HG03571 (cell line): ENCODE results near the gene PGM1.

Source experiments
- ATAC-seq: cut with Tn5 transposase; IDR thresholded peaks from one replicate; pipeline ENCODE4 v1.9.1; 2021; ENCODE audit not compliant: unreplicated experiment

PGM1 gene

DNA sequence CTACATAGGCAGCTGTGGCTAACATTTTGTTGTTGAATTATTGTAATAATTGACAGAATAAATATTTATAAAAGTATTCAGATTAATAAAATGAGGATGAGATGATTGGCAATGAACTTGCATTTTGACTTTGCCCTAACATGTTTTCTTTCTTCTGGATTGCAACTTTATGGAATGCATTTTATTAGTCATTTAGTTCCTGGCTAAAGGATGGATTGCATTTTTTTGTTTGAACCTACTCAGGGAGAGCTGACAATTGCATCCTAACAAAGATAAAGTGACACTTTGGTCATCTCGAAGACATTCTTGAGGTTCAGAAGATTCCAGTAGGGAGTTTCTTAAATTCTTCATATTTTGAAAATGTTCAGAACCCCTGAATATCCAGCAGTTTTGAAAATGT lies 37.5 kb downstream of the PGM1 start:
- ATAC-seq, result no peak

DNA sequence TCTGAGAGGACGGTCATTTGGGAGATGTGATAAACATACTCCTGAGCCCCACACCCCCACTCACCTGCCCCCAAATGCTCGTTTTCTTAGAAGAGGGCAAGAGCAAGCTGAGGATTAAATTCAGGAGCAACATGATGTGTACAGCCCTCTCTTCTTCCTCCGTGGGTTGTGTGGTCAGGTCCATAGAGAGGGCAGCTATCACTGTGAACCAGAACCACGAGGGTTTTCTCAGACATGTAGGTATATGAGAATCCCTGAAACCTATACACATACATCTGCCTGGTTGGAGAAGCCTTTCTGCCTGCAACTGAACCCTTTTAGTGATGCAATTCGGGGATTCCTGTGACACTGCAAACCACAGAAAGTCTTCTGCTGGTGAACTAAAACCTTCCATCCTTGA lies 38.9 kb downstream of the PGM1 start:
- ATAC-seq, result no peak

DNA sequence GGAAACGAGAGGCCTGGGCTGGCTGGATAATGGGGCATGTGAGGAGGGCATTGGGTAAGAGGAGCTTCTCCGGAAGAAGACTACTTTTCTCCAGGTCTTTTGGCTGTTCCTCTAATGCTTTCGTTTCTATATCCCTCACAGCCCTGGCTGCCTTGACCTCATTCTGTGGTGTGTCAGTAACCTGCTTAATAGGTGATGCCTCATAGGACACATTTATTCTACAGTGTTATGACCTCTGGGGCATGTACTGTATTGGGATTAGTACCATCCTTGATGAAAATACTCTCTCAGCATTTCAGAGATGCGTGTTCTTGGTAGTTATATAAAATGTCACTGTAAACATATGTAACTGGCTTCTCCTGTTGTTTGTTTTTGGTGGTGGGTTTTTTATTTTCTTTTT lies 40.1 kb downstream of the PGM1 start:
- ATAC-seq, result no peak

DNA sequence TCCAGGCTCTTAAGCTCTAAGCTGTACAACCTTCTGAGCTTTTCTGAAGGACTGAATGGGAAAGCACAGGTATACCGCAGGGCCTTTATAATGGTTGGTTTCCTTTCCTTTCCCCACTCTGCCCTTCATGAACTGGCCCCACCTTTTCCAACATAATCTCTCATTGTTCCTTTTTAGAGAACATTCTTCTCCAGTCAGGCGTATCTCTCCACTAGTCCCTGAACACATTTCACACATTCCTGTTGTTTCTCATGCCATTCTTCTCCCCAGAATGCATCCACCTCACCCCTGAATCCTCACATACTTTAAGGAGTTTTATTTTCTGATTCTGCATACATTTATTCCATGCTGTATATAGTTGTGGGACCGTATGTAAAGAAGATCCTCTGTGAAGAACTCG lies 41.3 kb downstream of the PGM1 start:
- no peak for ATAC-seq

DNA sequence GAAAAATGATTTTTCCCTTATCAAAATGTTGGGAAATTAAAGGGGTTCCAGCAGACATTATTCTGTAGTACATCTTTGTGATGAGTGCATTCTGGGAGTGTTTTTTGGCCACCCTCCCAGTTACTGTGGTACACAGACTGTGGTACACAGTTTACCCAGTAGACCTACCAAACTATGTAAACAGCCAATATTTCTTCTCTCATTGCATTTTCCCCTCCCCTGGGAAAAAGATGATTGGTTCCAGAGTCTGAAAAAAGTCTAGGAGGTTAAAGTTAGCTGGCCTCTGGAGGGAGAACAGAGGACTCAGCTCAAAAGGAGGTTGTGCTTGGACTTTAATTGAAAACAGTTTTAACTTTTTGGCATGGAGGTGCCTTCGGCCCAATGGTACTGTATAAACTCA lies 42.5 kb downstream of the PGM1 start:
- no peak for ATAC-seq

DNA sequence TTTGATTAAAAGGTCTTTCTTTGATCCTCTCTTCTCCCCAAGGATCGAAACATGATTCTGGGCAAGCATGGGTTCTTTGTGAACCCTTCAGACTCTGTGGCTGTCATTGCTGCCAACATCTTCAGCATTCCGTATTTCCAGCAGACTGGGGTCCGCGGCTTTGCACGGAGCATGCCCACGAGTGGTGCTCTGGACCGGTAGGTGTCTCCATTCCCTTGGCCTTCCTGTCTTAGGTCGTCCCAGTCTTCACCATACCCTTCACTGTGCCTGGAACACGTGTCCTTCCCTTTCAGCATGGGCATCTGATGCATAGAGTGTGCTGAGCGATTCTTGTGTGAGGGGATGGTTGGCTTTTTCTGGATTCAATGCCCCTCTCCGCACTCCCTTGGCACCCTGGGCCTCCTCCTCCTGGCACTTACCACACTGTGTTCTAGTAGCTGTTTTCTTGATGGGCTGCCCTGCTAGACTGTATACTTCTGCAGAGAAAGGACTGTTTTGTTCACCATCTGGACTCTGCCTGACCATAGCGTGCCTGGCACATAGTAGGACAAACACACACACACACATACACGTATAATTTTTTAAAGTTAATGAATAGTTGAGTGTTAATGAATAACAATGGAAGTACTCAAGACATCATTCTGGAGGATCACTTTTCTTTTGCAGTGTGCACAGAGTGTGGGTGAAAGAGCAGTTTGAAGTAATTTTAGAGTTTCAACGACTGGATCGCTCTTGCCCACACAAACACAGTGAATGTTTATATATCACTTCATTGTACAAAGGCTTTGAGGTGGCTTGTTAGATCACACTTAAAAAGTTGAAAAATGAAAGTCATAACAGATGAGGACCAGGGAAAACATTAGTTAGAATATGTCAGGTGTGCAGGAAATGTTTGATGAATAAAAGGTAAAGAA lies 43.2 kb downstream of the PGM1 start:
- no peak for ATAC-seq

DNA sequence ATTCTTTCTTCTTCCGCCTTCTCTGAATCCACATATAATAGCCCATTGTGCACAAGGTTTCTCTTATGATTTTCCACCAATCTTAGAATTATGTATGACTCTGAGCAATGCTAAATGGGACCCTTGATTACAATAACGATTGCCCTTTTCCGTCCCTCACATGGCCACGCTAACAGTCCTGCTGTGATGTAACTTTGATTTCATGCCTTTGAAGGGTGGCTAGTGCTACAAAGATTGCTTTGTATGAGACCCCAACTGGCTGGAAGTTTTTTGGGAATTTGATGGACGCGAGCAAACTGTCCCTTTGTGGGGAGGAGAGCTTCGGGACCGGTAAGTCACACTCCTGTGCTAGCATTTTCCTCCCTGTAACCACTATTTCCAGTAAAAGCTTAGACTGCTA lies 45.3 kb downstream of the PGM1 start:
- no peak for ATAC-seq

DNA sequence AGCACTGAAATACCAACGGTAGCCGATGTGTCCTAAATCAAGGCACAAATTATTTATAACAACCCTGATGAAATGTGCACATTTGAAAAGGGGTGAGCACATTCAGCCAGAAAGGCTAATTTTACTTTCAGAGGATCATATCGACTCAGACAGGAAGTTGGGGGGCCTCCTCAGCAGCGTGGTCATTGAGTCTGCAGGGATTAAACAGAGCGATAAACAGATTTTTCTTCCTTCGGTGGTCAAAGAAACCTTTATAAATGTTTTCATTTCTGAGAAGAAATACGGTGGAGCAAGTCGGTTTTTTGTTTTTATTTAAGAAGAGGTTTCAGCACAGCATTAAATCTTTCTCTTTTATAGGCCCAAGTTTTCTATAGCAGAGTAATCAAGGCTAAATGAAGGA lies 45.7 kb downstream of the PGM1 start:
- no peak for ATAC-seq

DNA sequence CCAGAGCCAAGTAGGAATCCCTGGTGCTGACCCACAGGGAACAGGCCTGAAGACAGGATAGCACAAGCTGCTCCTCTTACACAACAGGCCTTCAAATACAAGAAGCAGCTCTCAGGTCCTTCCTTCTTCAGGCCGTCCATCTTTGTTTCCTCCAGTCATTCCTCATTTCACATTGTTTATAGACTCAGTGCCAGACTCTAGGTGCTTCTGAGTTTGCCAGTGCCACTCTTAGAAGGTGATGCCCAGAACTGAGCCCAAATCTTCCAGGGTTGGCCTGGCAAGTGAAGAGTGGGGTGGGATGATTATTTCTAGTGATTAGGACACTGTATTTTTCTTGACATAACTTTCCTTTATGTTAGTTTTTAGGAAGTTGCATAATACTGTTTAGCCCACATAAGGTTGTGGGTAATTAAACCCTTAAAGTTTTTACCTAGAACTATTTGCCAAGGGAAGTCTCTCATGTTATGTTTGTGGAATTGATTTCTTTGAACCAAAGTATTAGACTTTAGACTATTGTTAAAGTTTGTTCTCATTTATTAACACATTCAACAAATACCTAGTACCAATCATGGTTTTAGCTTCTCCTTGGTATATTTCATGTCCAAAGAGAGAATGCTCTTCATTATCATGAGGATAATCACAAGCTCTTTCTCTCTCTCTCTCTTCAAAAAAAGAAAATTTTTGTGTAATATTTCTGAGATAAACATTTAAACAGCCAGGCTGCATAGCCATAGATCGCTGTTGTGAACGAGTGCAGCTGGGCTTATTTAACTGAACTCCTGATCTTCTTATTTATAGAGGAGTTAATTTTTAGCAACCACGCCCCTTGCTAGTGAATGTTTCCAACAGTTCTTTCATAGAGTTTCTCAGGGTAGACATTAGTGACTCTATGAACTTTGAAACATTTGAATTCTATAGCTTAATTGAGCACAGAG lies 47.7 kb downstream of the PGM1 start:
- ATAC-seq, result no peak

DNA sequence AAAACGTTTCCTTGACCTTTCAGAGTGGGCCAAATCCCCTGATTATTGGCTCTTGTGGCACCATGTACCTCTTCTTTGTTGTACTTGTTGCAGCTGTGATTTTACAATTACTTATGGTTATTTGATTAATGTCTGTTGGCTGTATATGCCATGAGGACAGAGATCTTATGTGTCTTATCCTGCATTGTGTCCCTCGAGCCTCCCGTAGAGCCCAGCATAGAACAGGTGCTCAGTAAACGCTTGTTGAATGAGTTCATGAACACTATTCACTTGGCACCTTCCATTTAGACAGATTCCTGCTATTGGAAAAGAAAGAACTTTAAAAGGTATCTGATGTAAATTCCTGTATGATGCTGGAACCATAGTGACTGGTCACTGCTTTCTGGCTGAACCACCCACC lies 48.4 kb downstream of the PGM1 start:
- no peak for ATAC-seq

DNA sequence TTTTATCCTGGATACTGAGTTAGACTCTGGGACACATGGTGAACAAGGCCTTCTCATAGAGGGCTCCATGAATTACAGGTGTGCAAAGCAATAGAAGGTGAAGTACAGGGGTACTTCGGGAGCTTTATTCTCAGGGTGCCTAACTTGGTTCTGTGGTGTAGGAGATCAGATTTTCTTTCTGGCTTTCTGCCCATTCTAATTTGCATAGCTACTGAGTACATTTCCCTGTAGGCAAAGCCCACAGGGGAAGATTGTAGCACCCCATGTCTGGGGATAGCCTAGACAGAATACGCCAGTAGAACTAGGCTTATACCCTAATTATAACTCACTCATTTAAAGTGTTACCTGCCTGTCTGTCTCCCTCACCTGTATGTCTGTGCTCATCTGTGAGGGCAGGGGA lies 49.7 kb downstream of the PGM1 start:
- no peak for ATAC-seq

DNA sequence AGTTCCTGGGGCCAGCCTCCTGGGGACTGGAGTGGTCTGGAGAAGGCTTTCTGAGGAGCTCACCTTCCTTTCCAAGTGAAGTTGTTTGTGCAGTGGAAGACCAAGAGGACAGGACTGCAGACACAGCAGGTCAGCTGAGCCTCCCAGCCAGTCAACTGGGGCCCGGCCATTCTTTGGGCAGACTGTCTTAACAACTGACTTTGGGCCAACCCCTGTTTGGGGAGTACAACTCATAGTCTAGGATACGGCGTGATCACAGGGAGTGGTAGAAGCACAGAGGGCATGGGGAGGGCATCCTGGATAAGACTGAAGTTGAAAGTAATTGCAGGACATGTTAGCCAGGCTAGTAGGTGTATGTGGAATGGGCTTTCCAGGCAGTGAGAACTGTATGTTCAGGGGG lies 50.3 kb downstream of the PGM1 start:
- no peak for ATAC-seq

DNA sequence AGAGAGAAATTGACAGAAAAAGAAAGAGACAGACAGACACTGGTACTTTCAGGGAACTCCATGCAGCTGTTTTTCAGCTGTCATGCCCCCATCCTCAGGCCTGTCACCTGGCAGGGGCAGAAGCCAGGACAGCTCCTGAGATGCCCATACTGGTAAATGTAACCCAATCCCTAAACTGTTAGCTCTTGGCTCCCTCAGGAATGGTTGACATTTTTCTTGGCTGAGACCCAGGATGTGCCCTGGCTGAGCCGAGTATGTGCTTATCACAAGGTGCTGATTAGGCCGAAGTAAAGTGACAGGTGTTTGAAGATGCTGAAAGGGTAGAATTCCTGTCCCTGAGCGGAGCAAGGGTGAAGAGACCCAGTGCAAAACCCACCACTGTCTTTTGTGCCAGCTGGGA lies 50.7 kb downstream of the PGM1 start:
- ATAC-seq, result no peak

DNA sequence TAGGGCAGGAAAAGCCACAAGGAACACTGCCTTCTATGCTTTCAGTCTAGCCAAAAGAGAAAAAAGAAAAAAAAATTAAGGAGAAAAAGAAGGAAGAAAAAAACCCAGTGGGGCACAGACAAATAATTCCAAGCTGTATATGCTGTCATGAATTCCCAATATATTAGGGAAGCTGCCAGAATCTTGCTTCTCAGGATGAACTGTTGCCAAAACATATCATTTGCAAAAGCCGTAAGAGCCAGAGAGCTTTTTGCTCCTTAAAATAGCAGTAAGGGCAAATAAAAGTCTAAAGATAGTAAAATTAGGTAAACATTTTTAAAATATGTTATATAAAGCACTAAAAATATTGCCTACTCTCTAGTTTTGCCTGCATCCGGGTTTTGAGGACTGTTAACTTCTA lies 52.1 kb downstream of the PGM1 start:
- ATAC-seq, result no peak

DNA sequence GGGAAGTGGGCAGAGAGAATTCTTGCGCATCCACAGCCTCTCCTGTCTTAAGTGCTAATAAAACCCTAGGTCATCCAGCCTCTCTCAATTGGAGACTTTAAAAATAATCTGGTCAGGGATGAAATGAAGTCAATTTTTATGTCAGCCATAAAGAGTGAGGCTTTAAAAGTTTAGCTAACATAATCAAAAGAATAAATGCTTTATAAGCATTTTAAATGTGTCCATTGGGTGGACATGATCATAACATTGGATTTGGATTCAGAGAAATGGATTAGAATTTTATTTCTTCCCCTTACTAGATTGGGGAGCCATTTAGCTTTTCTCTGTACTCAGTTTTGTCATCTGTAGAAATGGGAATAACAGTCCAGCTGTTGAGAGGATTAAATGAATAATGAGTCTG lies 55.5 kb downstream of the PGM1 start:
- ATAC-seq, result no peak

DNA sequence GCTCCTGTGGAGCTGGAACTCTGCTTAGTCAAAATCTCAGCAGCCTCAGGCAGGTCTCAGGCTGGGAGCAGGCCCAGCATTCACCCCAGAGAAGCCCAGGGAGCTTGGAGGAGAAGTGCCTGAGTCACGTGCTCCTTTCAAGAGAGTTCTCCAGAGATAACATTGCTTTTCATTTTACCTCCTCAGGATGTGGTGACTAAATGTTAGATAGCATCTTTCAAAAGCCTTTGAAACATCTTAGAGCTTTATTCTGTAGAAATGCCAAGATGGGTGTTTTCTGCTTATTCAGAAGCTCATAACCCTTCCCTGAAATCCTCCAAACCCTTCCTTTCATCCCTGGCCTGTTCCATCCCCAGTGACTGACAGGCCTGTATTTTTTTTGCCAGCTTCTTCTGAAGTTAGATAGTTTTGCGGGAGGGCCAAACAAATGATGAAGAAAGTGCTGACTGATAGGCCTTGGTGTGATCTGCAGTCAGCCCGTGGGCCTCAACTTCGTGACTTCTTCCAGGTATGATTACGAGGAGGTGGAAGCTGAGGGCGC lies 58.0 kb downstream of the PGM1 start:
- no peak for ATAC-seq

DNA sequence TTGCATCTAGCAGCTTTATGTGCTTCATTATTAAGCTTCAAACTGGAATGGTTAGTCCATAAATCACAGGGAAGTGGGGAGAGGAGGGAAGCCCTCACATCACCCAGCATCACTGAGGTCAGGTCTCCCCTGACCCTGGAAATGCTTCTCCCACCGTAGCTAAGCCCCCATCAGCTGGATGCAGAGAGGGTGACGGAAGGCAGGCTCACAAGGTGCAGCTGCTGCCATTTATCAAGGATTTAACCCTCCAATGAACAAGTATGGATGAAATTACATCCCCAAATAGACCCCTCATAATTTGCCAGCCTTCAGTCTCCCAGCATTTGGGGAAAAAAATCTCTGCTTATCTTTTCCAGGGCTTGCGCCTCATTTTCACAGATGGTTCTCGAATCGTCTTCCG lies 60.8 kb downstream of the PGM1 start:
- ATAC-seq, result no peak

DNA sequence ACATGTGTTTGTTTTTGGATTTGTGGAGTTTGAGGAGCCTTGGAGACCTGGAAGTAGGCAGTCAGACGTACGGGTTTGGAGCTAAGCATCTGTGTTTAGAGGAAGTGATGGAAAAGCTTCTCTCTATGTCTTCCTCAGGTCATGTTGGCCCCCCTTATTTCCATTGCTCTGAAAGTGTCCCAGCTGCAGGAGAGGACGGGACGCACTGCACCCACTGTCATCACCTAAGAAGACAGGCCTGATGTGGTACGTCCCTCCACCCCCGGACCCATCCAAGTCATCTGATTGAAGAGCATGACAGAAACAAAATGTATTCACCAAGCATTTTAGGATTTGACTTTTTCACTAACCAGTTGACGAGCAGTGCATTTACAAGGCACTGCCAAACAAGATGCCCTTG lies 66.2 kb downstream of the PGM1 start:
- no peak for ATAC-seq

DNA sequence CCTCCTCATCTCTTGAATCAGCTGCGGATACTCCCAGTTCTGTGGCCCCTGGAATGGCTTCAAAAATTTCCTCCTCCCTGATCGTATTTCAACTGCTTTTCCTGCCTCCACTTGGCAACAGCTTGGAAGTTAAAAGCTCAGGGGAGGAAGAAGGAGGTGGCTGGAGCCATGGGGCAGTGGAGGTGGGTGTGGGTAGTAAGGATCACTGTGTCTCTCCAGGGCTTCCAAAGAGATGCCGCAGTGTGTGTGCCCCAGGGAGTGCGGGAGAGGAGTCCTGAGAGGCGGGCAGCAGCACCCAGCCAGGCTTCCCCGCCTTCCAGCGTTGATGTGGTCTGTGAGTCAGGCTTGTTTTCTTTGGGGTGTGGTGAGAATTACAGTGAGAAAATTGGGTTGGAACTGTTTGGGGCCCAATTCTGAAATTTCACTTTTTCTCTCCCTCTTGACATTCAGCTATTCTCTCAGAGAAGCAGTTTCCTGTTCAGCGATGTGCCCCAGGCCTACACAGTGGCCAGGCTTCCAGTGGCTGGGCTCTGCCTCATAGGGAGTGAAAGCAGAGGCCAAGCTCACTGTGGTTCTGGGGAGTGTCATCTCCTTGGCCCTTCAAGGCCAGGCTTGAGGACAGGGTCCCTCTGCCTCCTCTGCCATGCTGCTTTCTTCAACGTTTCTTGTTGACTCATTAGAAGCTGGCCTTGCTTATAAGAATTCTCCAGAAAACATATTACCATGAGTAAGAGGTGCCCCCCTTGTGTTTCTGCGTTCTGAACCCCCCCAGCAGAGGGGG lies 69.0 kb downstream of the PGM1 start:
- no peak for ATAC-seq

DNA sequence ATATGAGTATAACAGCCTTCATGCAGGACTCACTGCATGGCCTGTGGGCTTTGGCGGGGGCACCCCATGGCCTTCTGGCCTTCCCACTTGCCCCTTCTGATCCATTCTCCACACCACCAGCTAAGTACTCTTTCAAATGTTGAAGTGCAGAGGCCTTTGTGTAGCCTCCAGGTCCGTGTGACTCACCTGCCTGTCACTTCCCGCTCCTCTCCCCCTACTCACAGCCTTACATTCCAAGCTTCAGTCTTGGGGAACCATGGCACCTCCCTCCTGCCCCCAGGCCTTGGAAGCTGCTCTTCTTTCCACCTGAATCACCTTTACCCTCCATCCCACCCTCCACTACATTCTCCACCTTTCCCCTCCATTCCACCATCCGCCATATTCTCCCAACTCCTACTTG lies 69.6 kb downstream of the PGM1 start:
- ATAC-seq, result no peak

DNA sequence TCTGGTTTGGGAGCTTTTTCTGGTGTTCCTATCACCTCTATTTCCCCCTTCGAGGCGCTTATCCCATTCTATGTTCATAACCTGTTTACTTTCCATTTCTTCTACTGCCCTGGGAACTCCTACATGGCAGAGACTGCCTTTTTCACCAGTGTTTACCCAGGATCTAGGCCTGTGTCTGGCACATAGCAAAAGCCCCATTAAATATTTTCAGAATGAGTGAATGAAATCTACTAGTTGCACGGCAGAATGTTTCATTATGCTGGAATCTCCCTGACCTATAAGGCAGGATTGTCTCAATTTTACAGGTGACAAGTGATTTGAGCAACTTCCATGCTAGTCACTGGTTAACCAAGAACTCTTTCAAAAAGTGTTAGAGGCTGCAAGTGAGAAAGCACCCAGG lies 70.1 kb downstream of the PGM1 start:
- no peak for ATAC-seq
